IMR-90 (cell line): Measurements from ENCODE around the gene PPBP. TPM values are rescaled to one million over a fixed set of nuclear protein-coding genes. Genes with fewer than 3 reads are reported as not detected.

Experiments used
- ATAC-seq: fragments of 200-7000 bp; cut with Tn5 transposase; 2 replicates; pipeline ENCODE4 v1.9.1; 2020; ENCODE audit warnings: low read depth, mild to moderate bottlenecking, moderate library complexity
- BruUV-seq: library from RNA; stranded (reverse); fragments of 400-500 nt; replicated peaks from 2 replicates; lab custom pipeline; 2021; lab: Mats Ljungman, UMichigan
- CTCF ChIA-PET: fragments of 300-600 bp; formaldehyde crosslinking; extraction: SDS; loops from one replicate; lab custom pipeline; 2021; ENCODE audit warnings: antibody characterized with exemption; lab: Yijun Ruan, JAX
- POLR2A ChIA-PET: fragments of 300-600 bp; sonication (Branson Sonifier 250); formaldehyde crosslinking; loops from one replicate; lab custom pipeline; 2022; ENCODE audit warnings: antibody characterized with exemption; ENCODE audit not compliant: unreplicated experiment; lab: Charles Lee
- DNase-seq: peaks from one replicate; pipeline ENCODE4 v3.0.0; 2013
- H2AFZ ChIP-seq: replicated peaks from 2 replicates; pipeline ENCODE3; 2013; ENCODE audit warnings: low read length, mild to moderate bottlenecking; ENCODE audit not compliant: poor library complexity
- H2AK5ac ChIP-seq: 2 replicates; pipeline ENCODE4 v1.6.1; 2013; ENCODE audit warnings: low read depth, low read length, inconsistent platforms
- H2AK9ac ChIP-seq: replicated peaks from 2 replicates; pipeline ENCODE3; 2013; ENCODE audit warnings: mild to moderate bottlenecking, low read depth, low read length, moderate library complexity; ENCODE audit not compliant: poor library complexity
- H2BK120ac ChIP-seq: 2 replicates; pipeline ENCODE4 v1.6.1; 2013; ENCODE audit warnings: low read depth, low read length, inconsistent platforms
- H2BK15ac ChIP-seq: 3 replicates; pipeline ENCODE4 v1.6.1; 2013; ENCODE audit warnings: low read depth, low read length, inconsistent platforms
- H2BK20ac ChIP-seq: 2 replicates; pipeline ENCODE4 v1.6.1; 2013; ENCODE audit warnings: low read depth, mild to moderate bottlenecking, inconsistent platforms, low read length, moderate library complexity
- H2BK5ac ChIP-seq: 2 replicates; pipeline ENCODE4 v1.6.1; 2013; ENCODE audit warnings: mild to moderate bottlenecking, low read depth, low read length, inconsistent platforms; ENCODE audit not compliant: poor library complexity, severe bottlenecking
- H3K14ac ChIP-seq: replicated peaks from 2 replicates; pipeline ENCODE4 v1.6.1; 2013; ENCODE audit warnings: low read depth, low read length, inconsistent platforms
- H3K18ac ChIP-seq: 2 replicates; pipeline ENCODE4 v1.6.1; 2013; ENCODE audit warnings: low read depth, low read length, control low read depth
- H3K23ac ChIP-seq: 2 replicates; pipeline ENCODE4 v1.6.1; 2013; ENCODE audit warnings: low read depth, low read length, inconsistent platforms
- H3K27ac ChIP-seq: 2 replicates; pipeline ENCODE4 v1.5.1; 2013; ENCODE audit warnings: mild to moderate bottlenecking, control low read depth, low read length; ENCODE audit not compliant: insufficient read depth
- H3K27me3 ChIP-seq: 2 replicates; pipeline ENCODE4 v1.6.1; 2013; ENCODE audit warnings: low read length; ENCODE audit not compliant: control insufficient read depth, insufficient read depth
- H3K36me3 ChIP-seq: 2 replicates; pipeline ENCODE4 v1.6.1; 2013; ENCODE audit warnings: low read length, mixed read lengths; ENCODE audit not compliant: control insufficient read depth, insufficient read depth
- H3K4ac ChIP-seq: 2 replicates; pipeline ENCODE4 v1.6.1; 2013; ENCODE audit warnings: low read depth, low read length, inconsistent platforms
- H3K4me1 ChIP-seq: 2 replicates; pipeline ENCODE4 v1.6.1; 2013; ENCODE audit warnings: low read length, mixed read lengths; ENCODE audit not compliant: control insufficient read depth, insufficient read depth
- H3K4me2 ChIP-seq: 2 replicates; pipeline ENCODE4 v1.6.1; 2013; ENCODE audit warnings: low read depth, mild to moderate bottlenecking, control low read depth, low read length, moderate library complexity
- H3K4me3 ChIP-seq: 2 replicates; pipeline ENCODE4 v1.5.1; 2013; ENCODE audit warnings: low read depth, mild to moderate bottlenecking, control low read depth, low read length, moderate library complexity; ENCODE audit not compliant: insufficient read depth
- H3K56ac ChIP-seq: 2 replicates; pipeline ENCODE4 v1.6.1; 2013; ENCODE audit warnings: low read length, inconsistent platforms; ENCODE audit not compliant: insufficient read depth; ENCODE audit errors: extremely low read depth
- H3K79me1 ChIP-seq, 2 experiments: 2 replicates each; pipeline ENCODE4 v1.6.1; 2013; ENCODE audit warnings: low read length in 2 of 2, inconsistent platforms in 1 of 2, low read depth in 1 of 2
- H3K9ac ChIP-seq: 2 replicates; pipeline ENCODE4 v1.6.1; 2013; ENCODE audit warnings: low read depth, low read length, control low read depth
- H3K9me1 ChIP-seq: 2 replicates; pipeline ENCODE4 v1.6.1; 2013; ENCODE audit warnings: low read length, inconsistent platforms; ENCODE audit not compliant: insufficient read depth
- H3K9me3 ChIP-seq: 2 replicates; pipeline ENCODE4 v1.6.1; 2013; ENCODE audit warnings: low read length; ENCODE audit not compliant: control insufficient read depth, insufficient read depth
- H4K20me1 ChIP-seq: 2 replicates; pipeline ENCODE4 v1.6.1; 2013; ENCODE audit warnings: low read length, inconsistent platforms; ENCODE audit not compliant: insufficient read depth
- H4K5ac ChIP-seq: 2 replicates; pipeline ENCODE4 v1.6.1; 2013; ENCODE audit warnings: mild to moderate bottlenecking, low read depth, low read length, control low read depth
- H4K8ac ChIP-seq, 2 experiments: 2 replicates each; pipeline ENCODE4 v1.6.1; 2013; ENCODE audit warnings: low read depth in 2 of 2, low read length in 2 of 2, control low read depth in 1 of 2, inconsistent platforms in 1 of 2
- H4K91ac ChIP-seq: 2 replicates; pipeline ENCODE4 v1.6.1; 2013; ENCODE audit warnings: low read depth, low read length, inconsistent platforms; ENCODE audit not compliant: insufficient read depth
- MAFK ChIP-seq: IDR thresholded peaks from 2 replicates; pipeline ENCODE4 v1.6.1; 2012; ENCODE audit warnings: low read depth, low read length, improper control_type of control experiment
- MAZ ChIP-seq: IDR thresholded peaks from 2 replicates; pipeline ENCODE4 v1.6.1; 2012; ENCODE audit warnings: low read depth, mild to moderate bottlenecking, low read length, improper control_type of control experiment, moderate library complexity, borderline replicate concordance
- RAD21 ChIP-seq: IDR thresholded peaks from 2 replicates; pipeline ENCODE4 v1.6.1; 2012; ENCODE audit warnings: low read length, improper control_type of control experiment
- RCOR1 ChIP-seq: IDR thresholded peaks from 2 replicates; pipeline ENCODE4 v1.6.1; 2012; ENCODE audit warnings: mild to moderate bottlenecking, low read length, improper control_type of control experiment; ENCODE audit not compliant: insufficient replicate concordance
- WGBS, 2 experiments: methylation state at CpG; one replicate each; pipeline versions ENCODE4 v1.1.5 to v1.1.7; 2013; ENCODE audit warnings: missing lambda C conversion rate in 2 of 2; ENCODE audit not compliant: insufficient read length in 1 of 2; ENCODE audit errors: extremely low coverage in 2 of 2; 5-methylcytosine and 5-hydroxymethylcytosine counted together
- dilution Hi-C: fragments of 300-500 bp; cut with HindIII; formaldehyde crosslinking; loops from one replicate; pipeline ENCODE4 v1.14.3; 2018; ENCODE audit warnings: low sequenced_read_pairs; ENCODE audit not compliant: unreplicated experiment
- in situ Hi-C: fragments of 300-500 bp; cut with MboI; formaldehyde crosslinking; loops from 3 replicates; pipeline ENCODE4 v1.14.3; 2019; ENCODE audit warnings: low sequenced_read_pairs, inconsistent platforms, mixed read lengths
- intact Hi-C: fragments of 100-400 bp; cut with micrococcal nuclease; formaldehyde crosslinking; loops from 2 replicates; pipeline ENCODE4 v1.10.0; 2022
- polyA plus RNA-seq, 3 experiments: library from polyadenylated mRNA; depleted of rRNA; stranded (reverse); fragments of >200 nt; gene quantifications; 2 replicates each; pipeline ENCODE4 v1.2.3, GENCODE V29; 2012; ENCODE audit warnings: low replicate concordance in 1 of 3
- total RNA-seq: library from RNA; depleted of rRNA; stranded (reverse); fragments of >200 nt; gene quantifications from 2 replicates; pipeline ENCODE4 v1.2.3, GENCODE V29; 2012
- TF ChIP-seq, protein P1 (sequence below): fragments of 150-350 bp; IDR thresholded peaks from 2 replicates; pipeline ENCODE4 v1.6.1; 2016; ENCODE audit warnings: low read depth, mild to moderate bottlenecking, low read length, moderate library complexity, borderline replicate concordance

PPBP gene
- total and polyA plus RNA-seq, 2 of the 4 experiments (the other 2 are of a cell fraction), result not detected

- Histone ChIP-seq H3K23ac (no peak overlapping the region), H3K56ac (no peak overlapping the region), H3K27ac (no peak overlapping the region), H3K4ac (no peak overlapping the region), H4K8ac (no peak overlapping the region), H2AK5ac (no peak overlapping the region), H3K9me3 (no peaks in the 10 kb centered on the region), H3K14ac (no peak overlapping the region), H4K5ac (no peak overlapping the region), H3K4me1 (peaks cover 2% of the 10 kb centered on the region; the same call in 1 of the 2 replicates), H2BK5ac (no peak overlapping the region), H2BK20ac (no peak overlapping the region), H3K4me3 (no peak overlapping the region), H2AFZ (no peak overlapping the region), H3K18ac (no peak overlapping the region), H4K20me1 (no peaks in the 10 kb centered on the region), H3K9ac (no peak overlapping the region), H2BK120ac (no peak overlapping the region), H3K4me2 (no peak overlapping the region), H4K91ac (no peak overlapping the region), H2BK15ac (no peak overlapping the region), H2AK9ac (no peak overlapping the region), H3K27me3 (peaks cover 12% of the 10 kb centered on the region), H3K36me3 (no peaks in the 10 kb centered on the region), H3K79me1 (no peaks in the 10 kb centered on the region), H3K9me1 (no peaks in the 10 kb centered on the region)
- POLR2A ChIA-PET, result no interaction called here
- dilution Hi-C loops, result no loop called here
- CTCF ChIA-PET, result interaction anchor here (1.0 kb wide), 1 partner anchor 15 kb away, joined by 3 read pairs; no protein-coding TSS in a partner anchor
- in situ Hi-C loops, result no loop called here
- no TSS peak for BruUV-seq
- intact Hi-C loops, result loop anchor here (10.0 kb wide), 1 partner anchor 1864 kb away; no protein-coding TSS in a partner anchor
- DNase-seq (no peak), ATAC-seq (no peak)
- TF ChIP-seq RAD21, result no peak
- no peak for TF ChIP-seq RCOR1
- TF ChIP-seq, protein P1, sequence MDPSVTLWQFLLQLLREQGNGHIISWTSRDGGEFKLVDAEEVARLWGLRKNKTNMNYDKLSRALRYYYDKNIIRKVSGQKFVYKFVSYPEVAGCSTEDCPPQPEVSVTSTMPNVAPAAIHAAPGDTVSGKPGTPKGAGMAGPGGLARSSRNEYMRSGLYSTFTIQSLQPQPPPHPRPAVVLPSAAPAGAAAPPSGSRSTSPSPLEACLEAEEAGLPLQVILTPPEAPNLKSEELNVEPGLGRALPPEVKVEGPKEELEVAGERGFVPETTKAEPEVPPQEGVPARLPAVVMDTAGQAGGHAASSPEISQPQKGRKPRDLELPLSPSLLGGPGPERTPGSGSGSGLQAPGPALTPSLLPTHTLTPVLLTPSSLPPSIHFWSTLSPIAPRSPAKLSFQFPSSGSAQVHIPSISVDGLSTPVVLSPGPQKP, result no peak
- TF ChIP-seq MAFK, result no peak
- no peak for TF ChIP-seq MAZ
- no CpG with 5 or more reads among the region's 6 CpGs for WGBS, 2 experiments
These were observed 12.3 kb upstream of the PPBP start for GRCh38 chr4:74000301-74000700.
